ENCODE measurements around the gene MMP24OS.

MMP24OS gene

DNA sequence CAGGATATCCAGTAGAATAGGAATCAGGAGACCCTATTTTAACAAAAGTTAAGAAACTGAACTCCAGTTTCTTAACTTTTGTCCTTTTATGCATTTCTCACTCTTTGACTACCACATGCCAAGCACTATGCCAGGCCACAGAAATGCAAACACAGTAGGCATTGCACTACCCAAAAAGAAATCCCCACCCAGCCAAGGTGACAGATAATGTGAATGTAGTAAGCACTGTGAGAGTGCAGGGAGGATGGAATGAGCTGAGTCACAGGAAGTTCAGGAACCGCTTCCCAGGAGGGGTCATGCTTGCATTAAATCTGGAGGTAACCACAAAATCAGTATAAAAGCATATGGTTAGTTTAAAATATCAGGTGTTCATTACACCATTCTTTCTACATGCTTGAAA lies 34.4 kb upstream of the MMP24OS start:
- no peak overlapping the region for H3K4me3 ChIP-seq (ENCODE audit: low read depth, low read length)
- peak; percentile 89 for DNase-seq (ENCODE audit: low read depth)
- TF ChIP-seq, protein P1, sequence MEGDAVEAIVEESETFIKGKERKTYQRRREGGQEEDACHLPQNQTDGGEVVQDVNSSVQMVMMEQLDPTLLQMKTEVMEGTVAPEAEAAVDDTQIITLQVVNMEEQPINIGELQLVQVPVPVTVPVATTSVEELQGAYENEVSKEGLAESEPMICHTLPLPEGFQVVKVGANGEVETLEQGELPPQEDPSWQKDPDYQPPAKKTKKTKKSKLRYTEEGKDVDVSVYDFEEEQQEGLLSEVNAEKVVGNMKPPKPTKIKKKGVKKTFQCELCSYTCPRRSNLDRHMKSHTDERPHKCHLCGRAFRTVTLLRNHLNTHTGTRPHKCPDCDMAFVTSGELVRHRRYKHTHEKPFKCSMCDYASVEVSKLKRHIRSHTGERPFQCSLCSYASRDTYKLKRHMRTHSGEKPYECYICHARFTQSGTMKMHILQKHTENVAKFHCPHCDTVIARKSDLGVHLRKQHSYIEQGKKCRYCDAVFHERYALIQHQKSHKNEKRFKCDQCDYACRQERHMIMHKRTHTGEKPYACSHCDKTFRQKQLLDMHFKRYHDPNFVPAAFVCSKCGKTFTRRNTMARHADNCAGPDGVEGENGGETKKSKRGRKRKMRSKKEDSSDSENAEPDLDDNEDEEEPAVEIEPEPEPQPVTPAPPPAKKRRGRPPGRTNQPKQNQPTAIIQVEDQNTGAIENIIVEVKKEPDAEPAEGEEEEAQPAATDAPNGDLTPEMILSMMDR (conservative IDR thresholded peaks at IDR 0.05; ENCODE audit: low read depth, low read length), result no peak

DNA sequence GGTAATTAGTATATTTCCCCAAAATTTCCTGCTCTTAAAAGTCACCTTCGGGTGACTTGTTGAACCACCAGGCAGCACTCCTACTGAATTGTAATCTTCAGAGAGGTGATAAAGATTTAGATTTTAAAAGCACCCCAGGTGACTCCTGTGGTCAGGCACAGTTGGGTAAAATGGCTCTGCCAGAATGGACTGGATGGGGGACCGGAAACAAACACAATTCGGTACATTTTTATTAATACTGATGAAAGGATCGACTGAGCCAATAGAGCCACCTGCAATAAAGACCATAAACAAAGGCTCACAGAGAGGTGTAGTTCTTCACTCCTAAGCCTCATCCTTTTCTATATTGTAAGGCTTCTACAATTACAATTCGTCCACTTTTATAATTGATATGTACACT lies 33.9 kb upstream of the MMP24OS start:
- TF ChIP-seq, protein P1 (conservative IDR thresholded peaks at IDR 0.05; ENCODE audit: low read depth, low read length), result no peak
- H3K4me3 ChIP-seq (ENCODE audit: low read depth, low read length), result no peak overlapping the region
- DNase-seq (ENCODE audit: low read depth), result no peak

DNA sequence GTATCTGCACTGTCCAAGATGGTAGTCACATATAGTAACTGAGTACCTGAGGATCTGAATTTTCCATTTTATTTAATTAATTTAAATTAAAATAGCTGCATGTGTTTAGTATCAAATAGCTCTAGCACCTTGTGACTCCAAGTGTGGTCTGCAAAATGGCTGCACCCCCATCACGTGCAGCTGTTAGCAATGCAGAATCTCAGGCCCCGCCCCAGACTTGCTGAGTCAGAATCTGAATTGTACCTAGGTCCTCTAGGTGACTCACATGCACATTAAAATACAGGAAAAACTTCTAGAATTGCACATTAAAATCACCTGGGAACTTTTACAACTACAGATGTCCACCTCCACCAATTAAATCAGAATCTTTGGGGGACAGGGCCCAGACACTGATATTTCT lies 33.5 kb upstream of the MMP24OS start:
- H3K4me3 ChIP-seq (ENCODE audit: low read depth, low read length), result no peak overlapping the region
- TF ChIP-seq, protein P1 (conservative IDR thresholded peaks at IDR 0.05; ENCODE audit: low read depth, low read length), result no peak
- DNase-seq (ENCODE audit: low read depth), result no peak

DNA sequence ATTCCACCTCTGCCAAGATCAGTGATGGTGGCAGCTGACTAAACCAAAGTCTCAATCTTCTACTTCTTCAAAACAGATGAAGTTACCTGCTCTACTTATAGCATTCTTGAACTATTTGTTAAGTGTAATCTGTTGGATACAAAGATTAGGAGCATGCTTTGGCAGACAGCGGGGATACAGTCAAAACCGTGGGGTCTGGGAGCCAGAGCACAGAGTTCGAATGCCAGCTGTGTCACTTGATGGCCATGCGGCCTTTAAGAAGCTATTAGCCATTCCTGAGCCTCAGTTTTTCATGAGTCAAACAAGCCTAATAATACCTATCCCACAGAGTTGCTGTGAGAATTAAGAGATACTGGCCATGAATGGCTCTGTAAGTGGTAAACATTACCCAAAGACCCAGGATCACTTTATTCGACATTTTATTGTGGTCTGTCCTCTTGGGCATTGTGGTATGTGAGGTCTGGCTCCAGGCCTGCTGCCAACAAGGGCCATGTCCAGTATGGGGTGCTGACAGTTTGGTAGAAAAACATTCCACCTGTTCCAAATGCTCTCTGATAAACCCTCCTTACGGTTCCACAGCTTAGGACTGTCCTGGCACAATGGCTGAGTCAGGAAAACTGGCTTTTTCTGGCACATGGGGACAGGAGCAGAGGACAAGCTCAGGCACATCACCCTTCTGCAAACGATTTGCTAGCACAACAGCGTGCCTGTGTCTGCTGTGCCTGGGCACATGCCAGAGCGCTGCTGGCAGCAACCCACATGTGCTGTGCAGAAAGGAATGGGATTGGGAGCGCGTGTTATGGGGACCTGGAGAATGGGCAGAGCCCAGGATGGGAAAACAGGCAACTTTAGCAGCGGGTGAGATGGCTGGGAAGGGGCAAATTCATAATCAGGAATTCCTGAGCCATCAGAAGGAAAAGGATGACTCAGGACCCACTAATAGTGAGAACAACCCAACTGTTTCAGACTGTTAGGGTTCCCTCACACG lies 30.0 kb upstream of the MMP24OS start:
- DNase-seq (ENCODE audit: low read depth), result peak; percentile 37
- no peak overlapping the region for H3K4me3 ChIP-seq (ENCODE audit: low read depth, low read length)
- TF ChIP-seq, protein P1 (conservative IDR thresholded peaks at IDR 0.05; ENCODE audit: low read depth, low read length), result no peak

DNA sequence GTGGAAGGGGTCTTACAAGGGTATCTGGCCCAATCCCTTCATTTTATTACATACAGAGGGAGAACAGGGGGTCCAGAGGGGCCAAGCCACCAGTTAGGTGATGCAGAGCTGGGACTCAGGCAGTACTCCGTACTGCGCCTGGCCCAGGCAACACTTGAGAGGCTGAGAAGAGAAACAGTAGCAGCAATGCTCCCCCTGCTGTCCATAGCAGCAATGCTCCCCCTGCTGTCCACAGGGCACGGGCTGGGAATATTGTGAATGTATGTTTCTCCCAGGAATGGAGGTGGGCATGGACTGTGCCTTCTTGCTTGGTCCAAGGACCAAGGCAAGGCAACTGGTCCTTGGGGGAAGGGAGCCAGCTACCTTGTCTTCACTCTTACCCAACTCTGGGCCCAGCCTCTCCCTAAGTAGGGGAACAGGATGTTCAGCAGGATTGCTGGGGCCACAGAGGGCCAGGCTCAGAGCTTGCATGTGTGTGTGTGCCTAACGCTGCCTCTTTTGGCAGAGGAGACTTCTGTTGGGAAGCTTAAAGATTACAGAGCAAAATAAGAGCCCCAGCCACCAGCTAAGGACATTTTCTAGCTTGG lies 29.1 kb upstream of the MMP24OS start:
- no peak overlapping the region for H3K4me3 ChIP-seq (ENCODE audit: low read depth, low read length)
- TF ChIP-seq, protein P1 (conservative IDR thresholded peaks at IDR 0.05; ENCODE audit: low read depth, low read length), result peak; percentile 93
- DNase-seq (ENCODE audit: low read depth), result peak; percentile 86

DNA sequence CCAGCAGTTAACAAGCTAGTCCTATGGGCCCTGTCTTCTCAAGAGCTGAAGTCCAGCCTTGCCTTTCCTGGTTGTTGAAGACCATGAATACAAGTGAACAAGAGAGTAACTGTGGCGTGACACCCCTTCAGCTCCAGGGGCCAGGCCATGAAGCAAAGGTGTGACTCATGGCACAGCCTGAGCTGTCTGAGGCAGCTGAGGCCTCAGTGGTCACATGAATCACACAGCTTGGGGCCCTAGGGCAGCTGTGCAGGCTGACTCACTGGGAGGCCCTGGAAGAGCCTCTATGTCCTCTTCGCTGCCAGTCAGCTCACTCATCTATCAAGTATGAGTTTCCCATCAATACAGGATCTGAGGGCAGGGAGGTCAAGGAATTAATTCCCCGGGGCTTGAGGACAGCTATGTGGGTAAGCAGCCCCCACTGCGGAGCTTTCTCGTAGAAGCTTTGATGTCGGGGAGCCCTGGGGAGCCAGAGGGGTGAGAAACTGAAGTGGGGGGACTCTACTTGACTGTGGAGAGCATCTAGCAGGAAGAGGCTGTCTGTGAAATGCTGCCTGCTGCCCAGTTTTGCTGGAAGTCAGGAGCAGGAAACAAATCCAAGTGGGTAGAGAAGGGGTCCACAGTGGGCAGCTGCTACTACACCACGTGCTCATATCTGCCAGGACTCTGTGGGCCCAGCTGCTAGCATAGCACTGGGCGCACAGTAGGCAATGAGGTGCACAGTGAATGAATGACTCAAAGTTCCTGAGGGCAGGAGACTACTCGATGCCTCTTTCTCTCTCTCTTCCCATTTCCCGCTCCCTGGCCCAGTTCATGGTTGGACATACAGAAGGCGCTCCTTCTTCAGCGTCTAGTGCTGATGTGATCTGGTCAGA lies 28.0 kb upstream of the MMP24OS start:
- DNase-seq (ENCODE audit: low read depth), result peak; percentile 99
- no peak overlapping the region for H3K4me3 ChIP-seq (ENCODE audit: low read depth, low read length)
- TF ChIP-seq, protein P1 (conservative IDR thresholded peaks at IDR 0.05; ENCODE audit: low read depth, low read length), result no peak
